ENCODE results near the gene TGFBR3L.

DNA sequence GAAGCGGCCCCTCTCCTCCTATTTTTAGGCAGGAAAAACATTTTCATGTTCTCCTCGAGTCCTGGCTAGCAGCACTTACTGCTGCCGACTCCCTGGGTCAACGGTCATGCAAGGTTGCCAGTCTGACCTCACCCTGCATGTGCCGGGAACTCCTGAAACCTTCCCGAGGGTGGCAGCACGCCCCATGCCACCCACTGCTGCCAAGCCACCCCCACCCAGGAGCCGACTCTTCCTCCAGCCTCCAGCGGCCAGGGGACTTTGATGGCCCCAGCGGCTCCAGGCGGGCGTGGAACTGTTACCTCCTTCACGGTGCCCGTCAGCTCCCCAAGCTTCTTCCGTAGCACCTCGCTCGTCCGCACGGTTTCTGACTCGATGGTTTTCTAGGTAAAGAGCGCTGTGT is 20.1 kb downstream of the TGFBR3L start:
- TF ChIP-seq, protein P1, sequence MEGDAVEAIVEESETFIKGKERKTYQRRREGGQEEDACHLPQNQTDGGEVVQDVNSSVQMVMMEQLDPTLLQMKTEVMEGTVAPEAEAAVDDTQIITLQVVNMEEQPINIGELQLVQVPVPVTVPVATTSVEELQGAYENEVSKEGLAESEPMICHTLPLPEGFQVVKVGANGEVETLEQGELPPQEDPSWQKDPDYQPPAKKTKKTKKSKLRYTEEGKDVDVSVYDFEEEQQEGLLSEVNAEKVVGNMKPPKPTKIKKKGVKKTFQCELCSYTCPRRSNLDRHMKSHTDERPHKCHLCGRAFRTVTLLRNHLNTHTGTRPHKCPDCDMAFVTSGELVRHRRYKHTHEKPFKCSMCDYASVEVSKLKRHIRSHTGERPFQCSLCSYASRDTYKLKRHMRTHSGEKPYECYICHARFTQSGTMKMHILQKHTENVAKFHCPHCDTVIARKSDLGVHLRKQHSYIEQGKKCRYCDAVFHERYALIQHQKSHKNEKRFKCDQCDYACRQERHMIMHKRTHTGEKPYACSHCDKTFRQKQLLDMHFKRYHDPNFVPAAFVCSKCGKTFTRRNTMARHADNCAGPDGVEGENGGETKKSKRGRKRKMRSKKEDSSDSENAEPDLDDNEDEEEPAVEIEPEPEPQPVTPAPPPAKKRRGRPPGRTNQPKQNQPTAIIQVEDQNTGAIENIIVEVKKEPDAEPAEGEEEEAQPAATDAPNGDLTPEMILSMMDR (IDR thresholded peaks at IDR 0.05) = no peak
- TF ChIP-seq POLR2A (IDR thresholded peaks at IDR 0.05) = no peak
